ENCODE data around the gene CTTN.

GRCh38 chr11:70376621-70377020 is 21.7 kb upstream of the CTTN start:
- TF ChIP-seq CTCF (IDR thresholded peaks at IDR 0.05; ENCODE audit: low read length) (no peak), EZH2 (IDR thresholded peaks at IDR 0.05; ENCODE audit: borderline replicate concordance, low read length) (no peak)

All from OCI-LY1 (cell line).